Measurements from ENCODE around the gene OR2T10. TPM values are rescaled to one million over a fixed set of nuclear protein-coding genes. Genes with fewer than 3 reads are reported as not detected.
A peak's percentile ranks its signal among the peaks of the same experiment; 100 is the strongest.

The OR2T10 gene
- polyA plus RNA-seq, 1 experiment: not detected

- Histone ChIP-seq H3K4me3 (ENCODE audit: low read depth, low read length) (no peak overlapping the region), H3K27me3 (ENCODE audit: control insufficient read depth, insufficient read depth, low read length) (no peaks in the 10 kb centered on the region), H3K27ac (ENCODE audit: low read depth, low read length) (no peak overlapping the region), H3K9me3 (ENCODE audit: control insufficient read depth, insufficient read depth, low read length) (no peaks in the 10 kb centered on the region)
- ChIA-PET CTCF (no interaction called here), POLR2A (no interaction called here)
- TF ChIP-seq, protein P1, sequence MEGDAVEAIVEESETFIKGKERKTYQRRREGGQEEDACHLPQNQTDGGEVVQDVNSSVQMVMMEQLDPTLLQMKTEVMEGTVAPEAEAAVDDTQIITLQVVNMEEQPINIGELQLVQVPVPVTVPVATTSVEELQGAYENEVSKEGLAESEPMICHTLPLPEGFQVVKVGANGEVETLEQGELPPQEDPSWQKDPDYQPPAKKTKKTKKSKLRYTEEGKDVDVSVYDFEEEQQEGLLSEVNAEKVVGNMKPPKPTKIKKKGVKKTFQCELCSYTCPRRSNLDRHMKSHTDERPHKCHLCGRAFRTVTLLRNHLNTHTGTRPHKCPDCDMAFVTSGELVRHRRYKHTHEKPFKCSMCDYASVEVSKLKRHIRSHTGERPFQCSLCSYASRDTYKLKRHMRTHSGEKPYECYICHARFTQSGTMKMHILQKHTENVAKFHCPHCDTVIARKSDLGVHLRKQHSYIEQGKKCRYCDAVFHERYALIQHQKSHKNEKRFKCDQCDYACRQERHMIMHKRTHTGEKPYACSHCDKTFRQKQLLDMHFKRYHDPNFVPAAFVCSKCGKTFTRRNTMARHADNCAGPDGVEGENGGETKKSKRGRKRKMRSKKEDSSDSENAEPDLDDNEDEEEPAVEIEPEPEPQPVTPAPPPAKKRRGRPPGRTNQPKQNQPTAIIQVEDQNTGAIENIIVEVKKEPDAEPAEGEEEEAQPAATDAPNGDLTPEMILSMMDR (IDR thresholded peaks at IDR 0.05; ENCODE audit: low read depth, low read length): peak; percentile 10; the same call in 1 of the 2 replicates
- no peak for DNase-seq (ENCODE audit: low read depth, low spot score)
Observed at GRCh38 chr1:248622570-248623001, 25.1 kb upstream of the OR2T10 start.

- DNase-seq (ENCODE audit: low read depth, low spot score): no peak
- POLR2A ChIA-PET: no interaction called here
- CTCF ChIA-PET: interaction anchor here (1.1 kb wide), 1 partner anchor 184 kb away, joined by 4 read pairs; no protein-coding TSS in a partner anchor
Observed at GRCh38 chr1:248621770-248622169, 24.3 kb upstream of the OR2T10 start.

GRCh38 chr1:248618878-248619277, 21.4 kb upstream of the OR2T10 start:
- CTCF ChIA-PET: no interaction called here
- TF ChIP-seq, protein P1 (IDR thresholded peaks at IDR 0.05; ENCODE audit: low read depth, low read length): peak; percentile 22; the same call in 1 of the 2 replicates
- H3K9me3 ChIP-seq (ENCODE audit: control insufficient read depth, insufficient read depth, low read length): no peaks in the 10 kb centered on the region
- no peak for DNase-seq (ENCODE audit: low read depth, low spot score)
- no peak overlapping the region for H3K4me3 ChIP-seq (ENCODE audit: low read depth, low read length)
- H3K27me3 ChIP-seq (ENCODE audit: control insufficient read depth, insufficient read depth, low read length): no peaks in the 10 kb centered on the region
- POLR2A ChIA-PET: no interaction called here
- no peak overlapping the region for H3K27ac ChIP-seq (ENCODE audit: low read depth, low read length)

More at GRCh38 chr1:248621770-248622169, 24.3 kb upstream of the OR2T10 start:
- Histone ChIP-seq H3K27me3 (ENCODE audit: control insufficient read depth, insufficient read depth, low read length) (no peaks in the 10 kb centered on the region), H3K27ac (ENCODE audit: low read depth, low read length) (no peak overlapping the region), H3K9me3 (ENCODE audit: control insufficient read depth, insufficient read depth, low read length) (no peaks in the 10 kb centered on the region), H3K4me3 (ENCODE audit: low read depth, low read length) (no peak overlapping the region)
- TF ChIP-seq, protein P1 (IDR thresholded peaks at IDR 0.05; ENCODE audit: low read depth, low read length): no peak

DNA sequence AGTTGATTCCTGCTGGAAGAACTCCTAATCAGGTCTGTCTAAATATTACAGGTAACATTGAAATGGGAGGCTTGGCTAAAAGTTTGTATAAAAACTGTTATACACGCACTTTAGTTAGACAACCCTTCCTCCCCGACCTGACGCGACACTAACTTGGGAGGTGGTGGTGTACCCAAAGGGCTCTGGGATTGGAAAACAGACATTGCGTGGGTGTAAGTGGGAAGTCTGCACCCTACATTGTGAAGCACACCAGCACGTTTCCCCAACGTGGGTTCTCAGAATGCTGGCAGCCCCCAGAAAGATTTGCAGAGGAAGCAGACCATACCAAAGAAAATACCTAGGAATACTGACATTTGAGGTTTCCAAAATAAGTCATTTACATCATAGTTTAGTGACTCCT, 20.6 kb upstream of the OR2T10 start:
- CTCF ChIA-PET: no interaction called here

GRCh38 chr1:248613742-248614141, 16.2 kb upstream of the OR2T10 start:
- POLR2A ChIA-PET: no interaction called here
- DNase-seq (ENCODE audit: low read depth, low spot score): no peak
- TF ChIP-seq, protein P1 (IDR thresholded peaks at IDR 0.05; ENCODE audit: low read depth, low read length): no peak
- no peaks in the 10 kb centered on the region for H3K27me3 ChIP-seq (ENCODE audit: control insufficient read depth, insufficient read depth, low read length)
- no peak overlapping the region for H3K27ac ChIP-seq (ENCODE audit: low read depth, low read length)
- no peak overlapping the region for H3K4me3 ChIP-seq (ENCODE audit: low read depth, low read length)
- CTCF ChIA-PET: no interaction called here
- peaks cover 10% of the 10 kb centered on the region for H3K9me3 ChIP-seq (ENCODE audit: control insufficient read depth, insufficient read depth, low read length)

More for the DNA sequence above, 20.6 kb upstream of the OR2T10 start:
- H3K9me3 ChIP-seq (ENCODE audit: control insufficient read depth, insufficient read depth, low read length): no peaks in the 10 kb centered on the region; the same call in 1 of the 2 replicates
- TF ChIP-seq, protein P1 (IDR thresholded peaks at IDR 0.05; ENCODE audit: low read depth, low read length): no peak
- no peak for DNase-seq (ENCODE audit: low read depth, low spot score)
- POLR2A ChIA-PET: no interaction called here
- H3K4me3 ChIP-seq (ENCODE audit: low read depth, low read length): no peak overlapping the region
- H3K27me3 ChIP-seq (ENCODE audit: control insufficient read depth, insufficient read depth, low read length): no peaks in the 10 kb centered on the region
- no peak overlapping the region for H3K27ac ChIP-seq (ENCODE audit: low read depth, low read length)

Measured in AG04450 (cell line).